Measurements from ENCODE around the gene AMPD3.

DNA sequence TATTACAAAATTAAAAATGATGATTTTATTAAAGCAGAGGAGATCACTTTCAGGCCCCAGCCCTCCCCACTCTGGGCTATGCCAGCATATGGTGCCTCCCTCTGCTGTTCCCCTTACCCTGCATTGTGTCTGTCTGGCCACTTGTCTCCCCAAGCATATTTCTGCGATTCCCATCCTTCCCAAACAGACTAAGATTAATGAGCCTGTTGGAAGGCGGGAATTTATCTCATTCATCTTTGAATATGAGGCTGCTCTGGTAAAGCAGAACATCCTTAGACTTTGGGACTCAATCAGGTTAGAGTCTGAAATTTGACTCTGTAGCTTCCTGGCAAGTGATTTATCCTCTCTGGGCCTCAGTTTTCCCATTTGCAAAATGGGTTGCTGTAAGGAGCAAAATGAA lies 25.7 kb downstream of the AMPD3 start:
- no peak for TF ChIP-seq CTCF (IDR thresholded peaks at IDR 0.05)
- no peak for TF ChIP-seq POLR2A (IDR thresholded peaks at IDR 0.05)

All from uterus (tissue), 2 donors.